CD4-positive, alpha-beta T cell treated with Interleukin-17A for 4 hours (primary cell): ENCODE data around the gene TRIM28.

ENCODE experiments used
- DNase-seq: peaks from one replicate; pipeline ENCODE4 v3.0.0-alpha.2; 2020; ENCODE audit warnings: mixed read lengths

Gene TRIM28

DNA sequence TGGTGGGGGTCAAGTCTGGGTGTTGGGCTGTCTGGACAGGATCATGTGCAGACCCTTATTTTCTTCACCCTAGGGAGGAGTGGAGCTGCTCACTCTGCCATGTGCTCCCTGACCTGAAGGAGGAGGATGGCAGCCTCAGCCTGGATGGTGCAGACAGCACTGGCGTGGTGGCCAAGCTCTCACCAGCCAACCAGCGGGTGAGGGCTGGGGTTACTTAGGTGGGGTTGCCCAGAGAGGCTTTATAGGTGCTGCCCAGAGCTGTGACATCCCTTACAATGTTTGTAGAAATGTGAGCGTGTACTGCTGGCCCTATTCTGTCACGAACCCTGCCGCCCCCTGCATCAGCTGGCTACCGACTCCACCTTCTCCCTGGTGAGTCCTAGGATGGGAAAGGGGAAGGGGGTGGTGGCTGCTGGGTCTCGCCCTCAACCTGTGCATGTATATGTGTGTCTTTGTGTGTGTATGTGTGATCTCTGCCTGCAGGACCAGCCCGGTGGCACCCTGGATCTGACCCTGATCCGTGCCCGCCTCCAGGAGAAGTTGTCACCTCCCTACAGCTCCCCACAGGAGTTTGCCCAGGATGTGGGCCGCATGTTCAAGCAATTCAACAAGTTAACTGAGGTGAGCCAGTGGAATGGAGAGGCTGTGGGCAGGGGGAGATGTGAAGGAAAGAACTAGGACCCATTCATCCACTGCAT lies 5.9 kb downstream of the TRIM28 start:
- DNase-seq: no peak

DNA sequence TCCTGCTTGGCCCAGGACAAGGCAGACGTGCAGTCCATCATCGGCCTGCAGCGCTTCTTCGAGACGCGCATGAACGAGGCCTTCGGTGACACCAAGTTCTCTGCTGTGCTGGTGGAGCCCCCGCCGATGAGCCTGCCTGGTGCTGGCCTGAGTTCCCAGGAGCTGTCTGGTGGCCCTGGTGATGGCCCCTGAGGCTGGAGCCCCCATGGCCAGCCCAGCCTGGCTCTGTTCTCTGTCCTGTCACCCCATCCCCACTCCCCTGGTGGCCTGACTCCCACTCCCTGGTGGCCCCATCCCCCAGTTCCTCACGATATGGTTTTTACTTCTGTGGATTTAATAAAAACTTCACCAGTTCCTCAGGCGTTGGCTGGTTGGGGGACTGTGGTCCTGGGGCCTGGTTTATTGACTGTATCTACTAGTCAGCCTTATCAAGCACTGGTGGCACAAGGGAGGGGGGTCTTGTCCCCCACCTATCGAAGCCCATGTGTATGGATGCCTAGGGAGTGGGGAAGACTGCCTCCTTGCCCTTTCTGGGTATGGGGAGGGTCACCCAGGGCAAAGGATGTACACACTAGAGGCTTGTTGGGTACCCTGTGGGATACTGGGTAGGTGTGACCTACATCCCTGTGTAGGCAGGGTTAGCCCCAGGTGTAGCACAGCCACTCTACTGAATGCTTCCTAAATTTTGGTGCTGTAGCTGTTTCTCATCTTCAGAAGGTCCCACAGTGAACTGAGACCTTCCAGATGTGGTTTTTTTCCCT lies 6.7 kb downstream of the TRIM28 start:
- no peak for DNase-seq

DNA sequence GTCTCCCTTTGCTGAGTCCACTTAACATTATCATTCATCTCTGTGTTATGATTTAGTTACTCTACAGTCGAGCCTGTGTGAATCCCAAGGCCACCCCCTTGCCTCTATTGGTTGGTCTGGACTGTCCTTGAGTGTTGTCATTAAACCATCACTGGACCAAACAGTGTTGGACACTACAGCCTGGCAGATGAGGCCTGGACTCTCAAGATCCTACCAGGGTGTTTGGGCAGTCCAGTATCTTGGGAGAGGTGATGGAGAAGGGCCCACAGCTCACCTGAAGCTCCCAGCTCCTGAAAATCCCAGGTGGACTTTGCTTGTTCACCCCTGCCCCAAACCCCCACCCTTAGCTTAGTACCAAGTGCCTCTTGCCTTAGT lies 7.2 kb downstream of the TRIM28 start:
- no peak for DNase-seq

DNA sequence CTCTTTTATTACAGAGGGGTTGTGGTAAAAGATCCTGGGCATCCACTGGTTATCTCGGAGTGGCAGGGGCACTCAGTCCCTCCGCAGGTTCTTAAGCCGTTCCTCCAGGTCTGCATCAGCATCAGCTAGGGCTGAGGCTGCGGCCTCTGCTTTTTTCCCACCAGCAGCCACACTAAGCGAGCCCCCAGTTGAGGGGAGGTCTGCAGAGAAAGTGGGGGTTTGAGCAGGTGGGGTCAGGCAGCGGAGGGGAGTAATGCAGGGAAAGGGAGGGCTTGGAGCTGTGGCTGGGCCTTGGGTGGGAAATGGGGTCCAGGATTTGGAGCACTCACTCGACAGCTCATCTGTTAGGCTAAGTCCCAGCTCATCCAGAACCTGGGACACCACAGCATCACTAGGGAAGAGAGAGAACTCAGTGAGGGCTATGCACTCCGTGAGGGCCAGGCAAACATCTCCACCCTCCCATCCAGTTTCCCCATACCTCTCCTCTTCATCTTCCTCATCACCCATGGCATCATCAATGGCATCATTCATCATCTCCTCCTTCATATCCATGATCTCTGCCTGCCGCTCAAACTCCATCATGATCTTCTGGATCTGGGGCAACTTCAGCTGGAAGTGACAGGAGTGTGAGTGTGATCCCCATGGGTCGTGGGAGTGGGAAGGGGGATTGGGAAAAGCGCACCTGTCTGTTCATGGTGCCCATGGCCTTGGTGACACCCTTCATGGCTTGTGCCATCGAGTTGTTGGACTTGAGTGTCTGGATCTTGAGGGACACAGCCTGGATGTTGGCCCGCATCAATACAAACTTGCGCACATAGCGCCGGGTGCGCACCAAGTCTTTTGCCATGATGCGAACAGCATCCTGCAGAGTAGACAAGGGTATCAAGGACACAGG lies 8.0 kb downstream of the TRIM28 start:
- DNase-seq: no peak

DNA sequence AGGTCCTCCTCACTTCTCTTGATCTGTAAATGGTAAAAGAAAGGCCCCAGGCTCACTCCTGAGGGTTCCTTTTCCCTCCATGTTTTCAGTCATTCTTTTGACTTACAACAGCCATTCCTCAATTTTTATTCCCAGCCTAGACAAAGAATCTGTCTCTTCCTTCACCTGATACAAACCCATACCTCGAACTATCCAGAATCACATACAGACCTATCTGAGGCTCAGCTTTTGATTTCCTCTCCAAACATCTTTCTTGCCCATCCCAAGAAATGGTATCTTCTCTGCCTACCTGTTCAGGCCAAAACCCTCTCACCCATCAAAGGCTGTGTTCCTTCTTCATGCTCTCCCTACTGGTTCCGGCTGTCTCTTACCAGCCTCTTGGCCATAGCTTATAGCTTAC lies 8.8 kb downstream of the TRIM28 start:
- DNase-seq: no peak

DNA sequence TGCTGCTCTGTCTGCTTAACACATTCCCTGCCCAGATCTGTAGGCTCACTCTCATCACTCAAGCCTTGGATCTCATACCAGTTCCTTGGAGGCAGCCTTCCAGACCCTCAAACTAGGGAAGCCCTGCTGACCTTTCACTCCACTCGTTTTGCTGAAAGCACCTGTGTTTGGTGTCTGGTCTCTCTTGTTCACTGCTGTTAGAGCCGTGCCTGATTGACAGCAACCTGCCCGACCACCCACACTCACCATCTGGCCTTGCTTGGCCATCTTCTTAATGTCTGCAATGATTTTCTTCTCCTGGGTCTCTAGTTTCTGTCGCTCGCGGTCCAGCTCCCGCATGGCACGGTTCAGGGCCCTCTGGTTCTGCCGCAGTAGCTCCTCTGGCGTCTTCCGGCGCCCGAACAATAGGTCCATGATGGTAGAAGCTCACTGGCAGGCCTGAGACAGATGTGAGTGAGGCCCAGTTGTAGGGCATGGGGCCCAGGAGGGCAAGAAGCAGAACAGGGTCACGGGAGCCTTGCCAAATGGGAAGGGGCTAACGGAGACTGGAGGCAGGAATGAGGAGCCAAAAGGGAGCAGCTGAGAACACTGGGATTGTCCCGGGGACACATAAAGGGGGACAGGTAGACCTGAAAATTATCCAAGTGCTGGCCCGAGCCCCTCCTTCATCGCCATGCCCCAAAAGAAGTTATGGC lies 10.1 kb downstream of the TRIM28 start:
- DNase-seq: no peak

DNA sequence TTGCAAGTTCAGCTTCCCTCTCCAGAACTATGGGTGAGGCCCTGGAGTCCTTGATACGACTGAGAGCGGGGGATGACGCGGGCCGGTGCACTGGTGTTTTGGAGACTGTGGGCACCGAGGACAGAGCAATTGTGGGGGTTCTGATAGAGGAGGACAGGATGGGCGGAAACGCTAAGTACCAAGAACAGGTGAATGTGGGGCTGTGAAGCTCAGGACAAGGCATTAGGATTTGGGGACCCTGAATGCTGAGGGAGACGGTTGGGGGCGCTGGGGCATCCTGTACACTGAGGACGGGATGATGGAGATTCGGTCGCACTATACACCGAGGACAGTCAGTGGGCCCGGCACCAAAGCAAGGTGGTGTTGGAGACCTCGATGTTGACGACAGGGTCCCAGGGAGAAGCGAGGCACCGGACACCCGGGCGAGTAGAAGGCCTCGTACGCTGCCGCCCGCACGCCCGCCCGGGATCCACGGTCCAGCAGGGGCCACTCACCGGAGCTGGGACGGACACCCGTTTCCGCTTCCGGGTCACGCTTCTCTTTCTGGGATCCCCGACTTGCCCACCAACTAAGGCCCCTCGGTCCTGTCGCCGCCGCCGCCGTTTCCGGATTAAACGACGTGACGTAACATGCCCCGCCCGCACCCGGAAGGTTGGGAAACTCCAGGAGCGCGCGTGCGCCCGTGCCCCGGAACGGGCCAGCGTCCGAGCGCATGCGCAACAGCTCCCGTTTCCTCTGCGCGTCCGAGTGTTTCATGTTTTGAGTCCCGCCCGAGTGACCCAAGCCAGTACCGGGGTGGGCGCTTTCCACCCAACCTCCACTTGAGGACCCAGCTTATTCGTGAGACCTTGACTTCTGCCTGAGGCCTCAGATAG lies 10.9 kb downstream of the TRIM28 start, which contains the start of gene CHMP2A:
CHMP2A (minus strand) TSS at position 612 of the 875 bp plus-strand sequence. CDS start 893 bp downstream, outside the sequence.
- peak; percentile 98 for DNase-seq

DNA sequence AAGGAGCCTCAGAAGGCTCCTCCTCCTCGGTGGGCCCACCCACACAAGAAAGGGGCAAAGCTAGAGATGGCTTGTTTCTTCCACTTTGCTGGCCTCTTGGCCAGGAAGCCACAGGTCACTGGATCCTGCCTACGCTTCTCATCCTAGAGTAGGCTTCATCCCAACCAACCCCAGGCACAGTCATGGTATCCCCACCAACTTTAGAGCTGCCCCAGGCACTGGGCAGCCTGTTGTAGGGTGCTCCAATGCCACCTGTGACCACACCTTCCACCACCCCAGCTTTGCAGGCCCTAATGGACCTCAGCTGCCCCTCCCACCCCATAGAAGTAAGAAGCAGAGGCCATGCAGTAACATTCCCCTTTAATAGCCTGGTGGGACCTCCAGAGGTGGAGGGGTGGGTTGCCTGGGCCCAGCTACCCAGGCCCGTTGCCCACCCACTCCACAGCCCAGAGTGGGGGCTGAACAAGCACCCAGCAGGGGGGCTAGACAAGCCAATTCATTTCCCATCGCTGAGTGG lies 11.6 kb downstream of the TRIM28 start:
- DNase-seq: no peak

DNA sequence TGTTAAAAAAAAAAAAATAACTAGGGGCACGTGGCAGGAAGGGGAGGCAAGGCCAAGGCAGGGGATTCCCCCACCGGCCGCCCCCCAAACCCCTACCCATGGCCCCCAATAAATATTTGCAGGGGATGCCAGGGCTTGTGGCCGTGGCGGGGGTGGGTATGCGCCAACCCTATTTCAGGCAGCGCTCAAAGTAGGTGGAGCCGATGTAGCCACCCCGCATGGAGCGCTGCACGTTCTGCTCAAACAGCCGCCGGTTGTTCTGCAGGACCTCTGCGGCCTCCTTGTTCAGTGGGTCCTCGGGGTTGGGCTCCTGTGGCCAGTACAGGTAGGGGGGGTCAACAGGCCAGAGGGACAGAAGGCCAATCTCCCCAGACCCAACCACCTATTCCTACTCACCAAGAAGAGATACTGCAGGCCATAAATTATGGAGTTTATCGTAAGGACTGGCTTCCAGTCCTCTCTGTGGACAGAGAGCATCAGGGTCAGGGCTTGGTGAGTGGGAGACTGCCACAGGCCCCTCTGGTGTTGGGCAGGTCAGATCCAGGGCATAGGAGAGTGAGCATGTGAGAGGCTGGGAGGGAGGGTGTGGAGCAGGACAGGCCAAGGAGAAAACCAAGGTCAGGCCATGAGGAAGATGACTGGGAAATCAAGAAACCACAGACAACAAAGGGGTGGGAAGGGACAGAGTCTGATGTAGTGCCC lies 12.2 kb downstream of the TRIM28 start:
- DNase-seq: no peak

DNA sequence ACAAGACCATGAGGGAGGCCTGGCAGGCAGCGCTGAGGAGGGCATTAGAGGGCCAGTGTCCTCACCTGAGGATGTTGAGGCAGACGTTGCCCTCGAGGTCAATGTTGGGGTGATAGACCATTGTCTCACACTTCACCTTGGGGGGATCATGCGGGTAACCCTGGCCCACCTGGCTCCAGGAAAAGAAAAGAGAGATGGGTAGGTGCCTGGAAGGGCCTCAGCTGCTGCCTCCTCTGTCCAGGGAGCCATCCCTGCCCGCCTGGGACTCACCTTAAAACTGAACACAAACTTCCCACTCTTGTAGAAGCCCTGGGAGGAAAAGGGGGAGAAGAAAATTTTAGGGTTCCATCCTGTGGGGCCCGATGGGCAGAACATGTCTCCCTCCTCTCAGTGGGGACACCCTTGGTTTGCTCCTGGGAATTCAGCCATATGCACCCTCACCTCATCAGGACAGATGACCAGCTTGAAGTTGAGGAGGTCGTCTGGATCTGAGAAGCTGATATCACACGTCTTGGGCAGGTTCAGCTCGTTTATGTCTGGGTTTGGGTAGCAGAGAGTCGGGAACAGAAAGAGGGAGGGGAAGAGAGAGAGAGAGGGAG lies 12.9 kb downstream of the TRIM28 start:
- DNase-seq: no peak

DNA sequence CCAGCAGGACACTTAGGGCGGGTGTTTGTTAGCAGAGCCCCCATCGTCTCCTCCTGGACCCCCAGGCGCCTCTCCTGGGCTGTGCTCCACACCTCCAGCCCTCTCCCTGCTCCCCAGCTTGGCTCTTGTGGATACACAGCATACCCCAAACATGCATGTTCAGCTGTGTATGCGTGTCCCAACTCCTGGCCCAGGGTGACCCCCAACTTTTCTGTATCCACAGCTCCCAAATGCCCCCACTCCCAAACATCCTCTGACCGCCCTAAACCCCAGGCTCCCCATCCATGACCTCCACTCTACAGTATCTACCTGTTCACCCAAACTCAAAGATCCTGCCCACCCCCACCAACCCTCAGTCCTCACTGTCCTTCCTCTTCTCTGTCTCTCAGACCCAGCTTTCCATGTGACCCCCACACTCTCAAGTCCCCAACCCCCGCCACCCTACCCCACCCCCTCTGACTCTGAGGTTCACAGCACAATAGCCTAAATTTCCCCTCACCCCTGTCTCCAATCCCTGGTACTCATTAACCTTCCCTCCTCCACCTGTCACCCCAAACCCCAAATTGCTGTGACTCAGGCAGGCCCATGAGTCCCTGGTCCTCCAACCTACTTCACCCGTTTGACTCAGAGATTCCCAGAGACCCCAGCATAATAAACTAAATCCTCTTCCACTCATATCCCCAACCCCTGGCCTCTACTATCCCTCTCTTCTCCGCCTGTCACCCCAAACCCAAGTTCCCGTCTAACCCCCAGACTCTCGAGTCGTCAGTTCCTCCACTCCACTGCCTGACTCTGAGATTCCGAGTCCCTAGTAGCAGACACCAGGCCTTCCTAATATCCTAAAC lies 13.6 kb downstream of the TRIM28 start:
- no peak for DNase-seq

DNA sequence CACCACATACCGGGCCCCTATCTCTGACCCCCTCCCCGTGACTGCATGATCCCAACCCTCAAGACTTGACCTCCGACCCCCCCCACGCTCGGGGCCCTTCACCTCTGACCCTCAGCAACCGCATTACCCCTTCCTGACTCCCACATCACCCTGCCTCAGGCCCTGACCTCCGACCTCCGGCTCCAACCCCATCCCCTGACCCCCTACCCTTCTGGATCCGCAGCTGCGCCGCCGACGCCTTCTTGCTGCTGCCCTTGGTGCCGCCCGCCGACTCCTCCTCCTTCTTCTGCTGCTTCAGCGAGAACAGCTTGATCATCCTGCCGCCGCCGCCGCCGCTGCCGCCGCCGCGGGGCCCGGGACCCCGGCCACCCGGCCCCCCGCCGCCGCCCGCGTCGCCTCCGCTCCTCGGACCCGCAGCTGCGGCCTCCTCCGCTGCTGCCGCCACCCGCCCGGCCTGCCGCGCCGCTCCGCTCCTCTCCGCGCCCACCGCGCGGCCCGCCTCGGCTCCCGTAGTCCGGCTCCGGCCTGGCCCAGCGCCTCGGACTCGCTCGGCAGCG lies 14.3 kb downstream of the TRIM28 start, which contains the start of gene UBE2M:
UBE2M (minus strand) TSS at position 546 of the 557 bp plus-strand sequence; CDS start at position 316, 230 bp downstream.
- DNase-seq: peak; percentile 63

DNA sequence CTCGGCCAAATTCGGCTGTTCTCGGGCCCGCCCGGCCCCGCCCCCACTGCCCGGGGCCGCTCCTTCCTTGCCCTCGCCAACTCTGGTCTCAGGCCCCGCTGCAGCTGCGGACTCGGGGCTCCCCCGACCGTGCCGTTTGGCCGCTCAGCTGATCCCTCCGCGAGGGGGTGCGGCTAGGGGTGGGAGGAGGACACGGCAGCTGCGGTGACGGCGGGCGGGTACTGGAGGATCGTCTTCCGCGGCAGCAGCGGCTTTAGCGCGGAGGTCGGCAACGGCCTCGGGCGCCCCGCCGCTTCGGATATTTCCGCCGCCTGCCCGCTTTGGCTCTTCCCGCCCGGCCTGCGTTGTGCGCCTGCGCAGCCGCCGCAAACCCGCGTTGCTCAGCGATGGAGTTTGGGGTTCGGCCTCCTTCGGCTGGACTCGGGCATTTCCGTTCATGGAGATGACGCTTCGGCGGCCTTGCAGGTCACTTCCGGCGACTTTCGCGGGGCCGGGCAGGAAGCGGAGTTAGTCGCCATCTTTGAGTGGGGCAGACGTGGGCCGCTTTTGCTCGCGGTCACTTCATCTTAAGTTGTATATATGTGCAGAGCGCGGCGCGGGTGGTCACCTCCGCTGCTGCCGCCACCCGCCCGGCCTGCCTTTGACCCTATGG lies 14.9 kb downstream of the TRIM28 start:
- DNase-seq: peak; percentile 99

DNA sequence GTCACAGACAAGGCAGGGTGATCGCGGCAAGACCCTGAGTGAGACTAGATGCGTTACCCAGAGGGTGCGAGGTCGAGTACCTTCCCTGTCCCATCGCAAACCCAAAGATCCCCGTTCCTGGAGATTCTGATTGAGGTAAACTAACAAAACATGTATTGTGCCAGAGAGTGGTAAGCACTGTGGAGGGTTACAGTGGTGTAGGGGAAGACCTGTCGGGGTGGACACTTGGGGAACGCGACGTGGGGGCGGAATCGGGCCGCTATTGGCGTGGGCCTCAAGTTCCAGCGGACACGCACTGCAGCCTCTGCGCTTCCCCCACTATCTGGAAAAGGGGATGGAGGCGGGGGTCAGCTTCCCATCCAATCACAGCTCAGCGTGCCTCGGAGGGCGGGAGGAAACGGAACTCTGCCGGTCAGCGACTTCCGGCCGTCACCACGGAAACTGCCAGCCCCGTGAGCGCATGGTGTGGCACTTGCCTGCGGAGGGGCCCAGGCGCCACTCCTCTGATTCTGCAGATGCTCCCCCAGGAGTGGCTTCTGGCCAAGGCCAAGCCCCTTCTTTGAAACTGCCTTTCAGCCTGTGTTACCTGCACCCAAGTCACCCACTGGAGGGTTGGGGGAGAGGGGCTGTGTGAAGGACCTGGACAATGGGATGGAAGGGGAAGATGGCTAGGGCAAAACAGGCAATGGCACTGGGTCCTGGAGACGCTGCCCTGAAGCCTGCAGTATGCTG lies 15.6 kb downstream of the TRIM28 start:
- DNase-seq: peak; percentile 58

DNA sequence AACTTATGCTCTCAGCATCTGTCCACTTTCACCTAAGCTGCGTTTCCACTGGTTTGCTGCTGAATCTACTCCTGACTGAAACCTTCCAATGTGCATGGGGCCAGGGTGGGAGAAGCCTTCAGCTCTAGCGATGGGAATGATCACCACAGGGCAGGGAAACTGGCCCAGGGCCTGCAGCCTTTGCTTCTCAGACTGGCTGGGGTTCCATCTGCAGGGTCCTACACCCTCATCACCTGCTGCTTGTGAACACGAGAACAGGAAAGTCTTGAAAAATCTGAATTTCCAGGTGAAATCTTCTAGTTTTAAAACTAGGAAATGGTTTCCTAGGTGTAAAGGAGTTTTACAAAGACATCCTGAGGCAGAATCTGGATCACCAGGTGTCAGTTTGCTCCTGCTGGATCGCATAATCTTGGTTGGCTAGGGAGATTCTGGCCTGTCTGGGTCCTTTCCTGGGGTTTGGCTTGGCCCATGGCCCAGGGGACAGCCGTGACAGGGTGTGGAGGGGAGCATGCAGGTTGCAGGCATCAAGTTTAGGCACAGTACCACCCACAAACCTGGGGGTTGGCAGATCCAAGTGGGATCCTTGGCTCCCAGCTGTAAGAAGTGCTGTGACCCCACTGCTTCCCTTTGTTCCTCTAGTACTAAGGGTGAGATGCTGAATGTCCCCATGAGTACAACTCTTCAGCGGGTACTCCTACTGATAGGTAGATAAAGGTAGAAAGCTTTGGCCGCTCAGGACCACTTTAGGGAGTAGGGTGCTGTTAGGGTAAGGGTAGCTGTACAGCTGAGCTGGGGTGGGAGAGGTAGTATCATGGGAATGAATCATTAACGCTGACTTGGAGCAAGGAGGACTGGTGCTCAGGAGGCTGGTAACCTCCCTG lies 16.4 kb downstream of the TRIM28 start:
- no peak for DNase-seq

DNA sequence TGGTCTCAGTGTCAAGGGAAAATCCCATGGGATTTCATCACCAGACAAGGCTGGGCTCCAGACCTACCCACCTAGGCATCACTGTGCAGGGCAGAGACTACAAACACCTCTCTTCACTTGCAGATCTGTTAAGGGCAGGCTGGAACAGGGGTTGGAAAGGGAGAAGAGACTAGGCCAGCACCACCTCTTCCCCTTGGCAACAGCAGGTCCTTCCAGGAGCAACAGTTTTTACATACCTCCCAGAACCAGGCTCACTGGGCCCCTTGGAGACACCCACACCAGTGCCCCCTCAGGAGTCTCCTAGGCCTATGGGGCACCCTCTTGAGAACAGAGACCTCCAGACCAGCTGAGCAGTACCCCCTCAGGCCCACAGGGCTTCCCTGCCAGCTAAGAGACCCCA lies 17.1 kb downstream of the TRIM28 start:
- DNase-seq: no peak
